H1 (cell line): Measurements from ENCODE around the gene PRRT1B. TPM values are rescaled to one million over a fixed set of nuclear protein-coding genes. Genes with fewer than 3 reads are reported as not detected.

Experiments used
- CTCF ChIA-PET: fragments of 300-600 bp; sonication (Branson Sonifier 250); formaldehyde crosslinking; loops from one replicate; lab custom pipeline; 2021; ENCODE audit not compliant: partially characterized antibody; lab: Charles Lee
- POLR2A ChIA-PET: fragments of 300-600 bp; sonication (Branson Sonifier 250); formaldehyde crosslinking; loops from one replicate; lab custom pipeline; 2021; ENCODE audit warnings: inconsistent platforms; ENCODE audit not compliant: partially characterized antibody; lab: Charles Lee
- DNase-seq, 2 experiments: peaks; one replicate each; pipeline versions ENCODE4 v3.0.0 to v3.0.0-alpha.2; 2010 to 2022; ENCODE audit warnings: low spot score in 2 of 2, low read depth in 1 of 2, mixed read lengths in 1 of 2
- FAIRE-seq: peaks from 2 replicates; lab custom pipeline; 2011; peaks lifted over from hg19 to GRCh38; lab: Jason Lieb, UNC
- H2AFZ ChIP-seq: 2 replicates; pipeline ENCODE4 v1.8.1; 2012; ENCODE audit warnings: low read length, inconsistent platforms
- H2AK5ac ChIP-seq: 2 replicates; pipeline ENCODE4 v1.6.1; 2013; ENCODE audit warnings: low read depth, low read length
- H2BK120ac ChIP-seq: replicated peaks from 2 replicates; pipeline ENCODE3; 2013; ENCODE audit warnings: low read depth, low read length, inconsistent platforms
- H2BK12ac ChIP-seq: 2 replicates; pipeline ENCODE4 v1.6.1; 2013; ENCODE audit warnings: low read depth, low read length
- H2BK15ac ChIP-seq: 2 replicates; pipeline ENCODE4 v1.6.1; 2013; ENCODE audit warnings: low read length
- H2BK20ac ChIP-seq: 2 replicates; pipeline ENCODE4 v1.6.1; 2013; ENCODE audit warnings: low read length
- H2BK5ac ChIP-seq: 2 replicates; pipeline ENCODE4 v1.6.1; 2013; ENCODE audit warnings: low read depth, low read length
- H3K14ac ChIP-seq: 2 replicates; pipeline ENCODE4 v1.6.1; 2013; ENCODE audit warnings: inconsistent platforms; ENCODE audit not compliant: insufficient read length
- H3K18ac ChIP-seq: 2 replicates; pipeline ENCODE4 v1.6.1; 2013; ENCODE audit warnings: low read length; ENCODE audit errors: extremely low read depth
- H3K23ac ChIP-seq: 2 replicates; pipeline ENCODE4 v1.6.1; 2013; ENCODE audit warnings: inconsistent platforms; ENCODE audit not compliant: insufficient read length
- H3K23me2 ChIP-seq: 2 replicates; pipeline ENCODE4 v1.6.1; 2013; ENCODE audit warnings: low read depth, low read length
- H3K27ac ChIP-seq: 2 replicates; pipeline ENCODE4 v1.6.1; 2011; ENCODE audit warnings: low read depth, low read length, inconsistent platforms
- H3K27me3 ChIP-seq, 4 experiments: replicated peaks in 1 of 4; 1 replicate in 1 of 4; 2 replicates in 3 of 4; pipeline versions ENCODE4 v1.6.1 to v1.8.1; 2011 to 2013; ENCODE audit warnings: low read length in 3 of 4, mild to moderate bottlenecking in 3 of 4, inconsistent platforms in 2 of 4, mixed read lengths in 2 of 4, moderate library complexity in 1 of 4; ENCODE audit not compliant: control insufficient read depth in 3 of 4, insufficient read depth in 3 of 4; ENCODE audit errors: extremely low read depth in 1 of 4
- H3K36me3 ChIP-seq, 4 experiments: 2 replicates each; pipeline versions ENCODE4 v1.6.1 to v1.8.1; 2011 to 2013; ENCODE audit warnings: mild to moderate bottlenecking in 4 of 4, low read length in 3 of 4, moderate library complexity in 2 of 4, control low read depth in 1 of 4, inconsistent platforms in 1 of 4; ENCODE audit not compliant: insufficient read depth in 4 of 4, control insufficient read depth in 2 of 4
- H3K4ac ChIP-seq: replicated peaks from 2 replicates; pipeline ENCODE3; 2013; ENCODE audit warnings: low read length, low read depth, mixed read lengths, inconsistent platforms; ENCODE audit not compliant: insufficient read length
- H3K4me1 ChIP-seq, 4 experiments: replicated peaks in 1 of 4; 1 replicate in 1 of 4; 2 replicates in 3 of 4; pipeline versions ENCODE4 v1.6.1 to v1.8.1; 2011 to 2013; ENCODE audit warnings: low read length in 3 of 4, inconsistent platforms in 2 of 4, mixed read lengths in 1 of 4; ENCODE audit not compliant: insufficient read depth in 4 of 4, control insufficient read depth in 3 of 4
- H3K4me2 ChIP-seq, 2 experiments: 2 replicates each; pipeline versions ENCODE4 v1.6.1 to v1.8.1; 2011 to 2013; ENCODE audit warnings: low read depth in 2 of 2, low read length in 2 of 2, control low read depth in 1 of 2, inconsistent platforms in 1 of 2, mild to moderate bottlenecking in 1 of 2; ENCODE audit not compliant: insufficient read depth in 1 of 2
- H3K4me3 ChIP-seq, 4 experiments: fragments of 200-600, 300-600 bp in 1 of 4; sonication (generic), shearing (Covaris generic), sonication (Bioruptor Twin) in 1 of 4; 2 replicates each; pipeline versions ENCODE4 v1.5.1 to v1.8.1; 2011 to 2016; ENCODE audit warnings: low read length in 4 of 4, low read depth in 3 of 4, control low read depth in 2 of 4, inconsistent platforms in 2 of 4, mild to moderate bottlenecking in 2 of 4, mixed read lengths in 1 of 4, moderate library complexity in 1 of 4; ENCODE audit not compliant: insufficient read depth in 2 of 4; ENCODE audit errors: extremely low read depth in 1 of 4
- H3K56ac ChIP-seq: replicated peaks from 2 replicates; pipeline ENCODE3; 2013; ENCODE audit warnings: low read depth, mild to moderate bottlenecking, mixed read lengths, low read length, inconsistent platforms; ENCODE audit not compliant: insufficient read length
- H3K79me1 ChIP-seq: 2 replicates; pipeline ENCODE4 v1.6.1; 2013; ENCODE audit warnings: low read depth, low read length, control low read depth
- H3K79me2 ChIP-seq, 2 experiments: 2 replicates each; pipeline versions ENCODE4 v1.6.1 to v1.8.1; 2012 to 2013; ENCODE audit warnings: low read length in 2 of 2, mild to moderate bottlenecking in 2 of 2, inconsistent platforms in 1 of 2; ENCODE audit not compliant: insufficient read depth in 2 of 2, control insufficient read depth in 1 of 2
- H3K9ac ChIP-seq, 4 experiments: replicated peaks in 1 of 4; 1 replicate in 1 of 4; 2 replicates in 3 of 4; pipeline versions ENCODE4 v1.6.1 to v1.8.1; 2011 to 2013; ENCODE audit warnings: low read depth in 3 of 4, low read length in 3 of 4, control low read depth in 2 of 4, mild to moderate bottlenecking in 2 of 4, moderate library complexity in 2 of 4, inconsistent platforms in 1 of 4; ENCODE audit errors: extremely low read depth in 1 of 4
- H3K9me3 ChIP-seq, 2 experiments: 2 replicates each; pipeline versions ENCODE4 v1.6.1 to v1.8.1; 2012 to 2013; ENCODE audit warnings: mild to moderate bottlenecking in 2 of 2, moderate library complexity in 2 of 2, control low read depth in 1 of 2, inconsistent platforms in 1 of 2, low read depth in 1 of 2, low read length in 1 of 2, mixed read lengths in 1 of 2; ENCODE audit not compliant: insufficient read depth in 2 of 2
- H4K20me1 ChIP-seq, 2 experiments: replicated peaks in 1 of 2; 2 replicates each; pipeline versions ENCODE3 to v1.8.1; 2011 to 2013; ENCODE audit warnings: inconsistent platforms in 2 of 2, low read length in 2 of 2, mild to moderate bottlenecking in 1 of 2; ENCODE audit not compliant: insufficient read depth in 2 of 2, control insufficient read depth in 1 of 2
- H4K5ac ChIP-seq: 2 replicates; pipeline ENCODE4 v1.6.1; 2013; ENCODE audit warnings: low read length, low read depth, mixed read lengths, inconsistent platforms; ENCODE audit not compliant: insufficient read length
- H4K8ac ChIP-seq: 2 replicates; pipeline ENCODE4 v1.8.0; 2013; ENCODE audit warnings: mild to moderate bottlenecking, moderate library complexity, low read length, inconsistent platforms; ENCODE audit not compliant: insufficient read depth; ENCODE audit errors: extremely low read depth
- H4K91ac ChIP-seq: replicated peaks from 2 replicates; pipeline ENCODE3; 2013; ENCODE audit warnings: low read length, mixed read lengths, inconsistent platforms; ENCODE audit not compliant: insufficient read length
- BRCA1 ChIP-seq: IDR thresholded peaks from 2 replicates; pipeline ENCODE4 v1.6.1; 2012; ENCODE audit warnings: low read depth, low read length, improper control_type of control experiment
- CTBP2 ChIP-seq: IDR thresholded peaks from 2 replicates; pipeline ENCODE4 v1.7.0; 2011; ENCODE audit warnings: borderline replicate concordance, mild to moderate bottlenecking, moderate library complexity, mixed read lengths, low read length; ENCODE audit not compliant: insufficient read depth, insufficient read length
- EGR1 ChIP-seq: IDR thresholded peaks from 2 replicates; pipeline ENCODE4 v1.6.1; 2011; ENCODE audit warnings: low read depth, low read length, borderline replicate concordance
- JUN ChIP-seq: IDR thresholded peaks from 2 replicates; pipeline ENCODE4 v1.6.1; 2011; ENCODE audit warnings: low read depth, mild to moderate bottlenecking, improper control_type of control experiment, low read length
- KDM5A ChIP-seq: fragments of 200-600 bp; IDR thresholded peaks from 2 replicates; pipeline ENCODE4 v1.7.1; 2012; ENCODE audit warnings: mild to moderate bottlenecking, low read length, inconsistent platforms, mixed read lengths
- NANOG ChIP-seq: IDR thresholded peaks from 2 replicates; pipeline ENCODE4 v1.6.1; 2011; ENCODE audit warnings: low read length, low read depth, mild to moderate bottlenecking, inconsistent platforms; ENCODE audit not compliant: insufficient read depth, poor library complexity, severe bottlenecking
- RFX5 ChIP-seq: IDR thresholded peaks from 2 replicates; pipeline ENCODE4 v1.6.1; 2011; ENCODE audit warnings: low read depth, low read length, improper control_type of control experiment, borderline replicate concordance
- SIX5 ChIP-seq: IDR thresholded peaks from 2 replicates; pipeline ENCODE4 v1.6.1; 2011; ENCODE audit warnings: mild to moderate bottlenecking, low read depth, low read length
- SP1 ChIP-seq: IDR thresholded peaks from 2 replicates; pipeline ENCODE4 v1.6.1; 2011; ENCODE audit warnings: low read depth, low read length
- SRF ChIP-seq: IDR thresholded peaks from 2 replicates; pipeline ENCODE4 v1.6.1; 2011; ENCODE audit warnings: mild to moderate bottlenecking, low read depth, low read length, moderate library complexity
- TAF1 ChIP-seq: IDR thresholded peaks from 2 replicates; pipeline ENCODE4 v1.6.1; 2011; ENCODE audit warnings: mild to moderate bottlenecking, low read depth, low read length
- TAF7 ChIP-seq: optimal IDR thresholded peaks from 2 replicates; pipeline ENCODE3; 2011; ENCODE audit warnings: low read depth, mild to moderate bottlenecking, inconsistent platforms, low read length, moderate library complexity, borderline replicate concordance
- TEAD4 ChIP-seq: IDR thresholded peaks from 2 replicates; pipeline ENCODE4 v1.6.1; 2012; ENCODE audit warnings: low read depth, low read length, inconsistent platforms, mixed read lengths
- WGBS, 2 experiments: shearing (Covaris generic) in 1 of 2; methylation state at CpG; one replicate each; pipeline versions ENCODE4 v1.1.6 to v1.1.7; 2013 to 2015; ENCODE audit warnings: low lambda C conversion rate in 2 of 2, mixed read lengths in 2 of 2, inconsistent platforms in 1 of 2, low coverage in 1 of 2, missing lambda C conversion rate in 1 of 2; ENCODE audit not compliant: insufficient replicate concordance in 2 of 2, insufficient coverage in 1 of 2, insufficient read length in 1 of 2; ENCODE audit errors: extremely low coverage in 1 of 2, missing lambda C conversion rate in 1 of 2; 5-methylcytosine and 5-hydroxymethylcytosine counted together
- polyA plus RNA-seq, 7 experiments: library from polyadenylated mRNA; depleted of rRNA in 3 of 7; stranded (reverse) in 5 of 7; unstranded in 2 of 7; fragments of >200 nt in 5 of 7; fragments of 200-250 nt in 2 of 7; gene quantifications; 1 replicate in 5 of 7; 2 replicates in 1 of 7; 4 replicates in 1 of 7; pipeline versions ENCODE4 v1.2.1 to v1.2.3, GENCODE V29; 2011 to 2013; ENCODE audit warnings: missing spikeins in 2 of 7, mixed read lengths in 2 of 7
- total RNA-seq: library from RNA; stranded (reverse); fragmentation: NEBNext Ultra II Directional; extraction: Animal tissue kit (Norgen Biotek cat#: 25700); gene quantifications from 2 replicates; pipeline ENCODE4 v1.2.1, GENCODE V29; 2021

Gene PRRT1B
- total and polyA plus RNA-seq, 2 of the 8 experiments (the other 6 are each of a cell fraction or from before 2014, with no cell fraction given), result 0.30 to 1.2 TPM

DNA sequence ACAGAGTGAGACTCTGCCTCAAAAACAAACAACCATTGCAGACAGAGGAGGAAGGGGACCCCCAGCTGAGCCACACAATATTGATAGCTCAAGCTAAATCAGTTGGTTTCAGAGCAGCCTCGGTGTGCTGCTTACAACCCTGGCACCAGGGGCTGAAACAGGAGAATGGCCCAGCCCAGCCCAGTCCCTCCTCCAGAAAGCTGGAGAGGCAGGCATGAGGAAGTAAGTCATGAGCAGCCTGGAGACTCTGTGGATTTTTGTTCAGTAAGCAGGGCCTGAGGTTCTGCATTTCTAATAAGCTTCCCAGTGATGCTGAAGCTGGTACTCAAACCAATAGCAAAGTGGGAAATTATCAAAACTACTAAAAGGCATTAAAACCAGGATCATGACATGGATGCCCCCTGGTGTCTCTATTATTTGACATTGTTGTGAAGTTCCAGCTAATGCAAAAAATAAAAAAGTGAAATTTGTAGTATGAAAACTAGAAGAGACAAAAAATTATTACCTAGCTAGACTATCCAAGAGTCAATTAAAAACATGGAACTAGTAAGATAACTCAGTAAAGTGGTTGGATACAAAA, 14.2 kb downstream of the PRRT1B start:
- Histone ChIP-seq H4K91ac (no peak overlapping the region), H3K4me1 (no peaks in the 10 kb centered on the region; a peak in 1 of 7 replicates), H3K27me3 (peaks cover 9 to 19% (median 16%) of the 10 kb centered on the region in 4 experiments), H4K8ac (no peak overlapping the region), H2BK20ac (no peak overlapping the region), H4K20me1 (peaks cover 0 to 2% of the 10 kb centered on the region in 2 experiments), H3K23ac (no peak overlapping the region), H3K27ac (no peak overlapping the region), H2BK12ac (no peak overlapping the region), H3K9ac (no peak overlapping the region), H3K79me2 (no peaks in the 10 kb centered on the region), H3K56ac (no peak overlapping the region), H4K5ac (no peak overlapping the region), H3K36me3 (no peaks in the 10 kb centered on the region), H3K4me2 (no peak overlapping the region), H2AFZ (no peak overlapping the region), H3K18ac (no peak overlapping the region), H2BK120ac (no peak overlapping the region), H3K4ac (no peak overlapping the region), H3K79me1 (no peaks in the 10 kb centered on the region), H2BK5ac (no peak overlapping the region), H3K23me2 (peaks cover 11% of the 10 kb centered on the region; the same call in 1 of the 2 replicates), H3K4me3 (no peak overlapping the region), H3K9me3 (peaks cover 0 to 5% of the 10 kb centered on the region in 2 experiments; a peak in 1 of 4 replicates), H2AK5ac (no peak overlapping the region), H3K14ac (no peak overlapping the region), H2BK15ac (no peak overlapping the region)
- DNase-seq (no peak), FAIRE-seq (no peak)
- 80% methylated on average over 1 of the region's 1 CpG; no CpG with 5 or more reads in 1 of the 2 experiments for WGBS, 2 experiments
- POLR2A ChIA-PET, result interaction anchor here (0.6 kb wide), 1 partner anchor 201 kb away, joined by 3 read pairs; no protein-coding TSS in a partner anchor
- CTCF ChIA-PET, result interaction anchor here (0.7 to 2.5 kb wide), 7 partner anchors 13 to 197 kb away, joined by 3 to 10 read pairs (median 3); no protein-coding TSS in a partner anchor
- TF ChIP-seq SP1, result no peak
- no peak for TF ChIP-seq TAF7
- TF ChIP-seq TAF1, result no peak
- no peak for TF ChIP-seq KDM5A
- no peak for TF ChIP-seq RFX5
- TF ChIP-seq SRF, result no peak
- TF ChIP-seq TEAD4, result no peak
- no peak for TF ChIP-seq NANOG
- TF ChIP-seq JUN, result no peak
- no peak for TF ChIP-seq CTBP2
- TF ChIP-seq SIX5, result no peak
- TF ChIP-seq BRCA1, result no peak
- no peak for TF ChIP-seq EGR1
